HG02981 (cell line): ENCODE measurements around the gene CXCL11.
"Not testable (repeated sequence)": the region's sequence is repeated elsewhere in the genome, so short reads cannot be mapped to it uniquely, and the experiment has no call there.

ENCODE experiments used
- ATAC-seq: cut with Tn5 transposase; IDR thresholded peaks from one replicate; pipeline ENCODE4 v1.9.1; 2021; ENCODE audit warnings: mild to moderate bottlenecking, moderate library complexity; ENCODE audit not compliant: unreplicated experiment

CXCL11 gene

GRCh38 chr4:76035799-76036380 lies at the start of gene CXCL11:
CXCL11 (minus strand) TSS chr4:76036070; CDS start chr4:76035987, 83 bp downstream.
- no peak for ATAC-seq

DNA sequence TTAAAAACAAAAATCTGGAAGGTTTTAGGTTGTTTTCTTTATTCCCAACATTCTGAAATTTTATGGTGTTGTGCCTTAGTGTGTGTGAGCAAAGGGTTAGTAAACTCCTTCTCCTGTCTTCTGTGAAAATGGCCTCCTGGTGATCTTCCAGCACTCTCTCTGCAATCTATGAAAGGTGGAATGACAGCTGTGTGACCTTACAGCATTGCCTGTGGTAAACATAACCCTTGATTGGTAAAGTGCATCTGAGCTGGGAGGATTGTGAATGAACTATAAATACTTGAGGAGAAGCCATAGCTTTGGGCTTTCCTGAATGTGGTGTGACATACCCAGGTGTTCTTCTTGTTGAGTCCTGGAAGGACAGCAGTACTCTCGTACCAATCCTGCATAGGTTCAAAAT lies 48.7 kb upstream of the CXCL11 start:
- no peak for ATAC-seq

DNA sequence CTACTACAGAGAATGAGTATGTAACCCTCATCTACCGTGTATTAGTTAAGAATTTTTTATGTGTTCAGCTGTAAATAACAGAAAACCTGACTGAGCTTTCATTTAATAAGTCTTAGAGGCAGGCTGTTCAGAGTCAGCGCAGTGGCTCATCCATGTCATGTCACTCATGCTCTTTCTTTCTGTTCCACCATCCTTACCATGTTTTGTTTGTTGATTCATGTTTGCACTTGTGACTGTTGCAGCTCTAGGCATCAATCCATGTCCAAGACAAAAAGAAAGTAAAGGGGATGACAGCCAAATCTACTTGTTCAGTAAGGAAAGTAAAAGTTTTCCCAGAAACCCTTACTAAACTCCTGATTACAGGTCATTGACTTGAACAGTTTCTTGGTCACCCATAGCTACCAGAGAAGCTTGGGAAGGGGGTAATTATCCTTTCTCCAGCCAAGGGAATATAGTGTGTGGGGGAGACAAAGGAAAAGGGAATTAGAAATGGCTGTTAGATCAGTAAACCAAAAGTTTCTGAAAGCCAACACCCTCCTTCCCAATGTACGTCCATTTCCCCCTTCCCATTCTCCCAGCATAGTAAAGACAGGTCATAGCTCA lies 47.6 kb upstream of the CXCL11 start:
- no peak for ATAC-seq

DNA sequence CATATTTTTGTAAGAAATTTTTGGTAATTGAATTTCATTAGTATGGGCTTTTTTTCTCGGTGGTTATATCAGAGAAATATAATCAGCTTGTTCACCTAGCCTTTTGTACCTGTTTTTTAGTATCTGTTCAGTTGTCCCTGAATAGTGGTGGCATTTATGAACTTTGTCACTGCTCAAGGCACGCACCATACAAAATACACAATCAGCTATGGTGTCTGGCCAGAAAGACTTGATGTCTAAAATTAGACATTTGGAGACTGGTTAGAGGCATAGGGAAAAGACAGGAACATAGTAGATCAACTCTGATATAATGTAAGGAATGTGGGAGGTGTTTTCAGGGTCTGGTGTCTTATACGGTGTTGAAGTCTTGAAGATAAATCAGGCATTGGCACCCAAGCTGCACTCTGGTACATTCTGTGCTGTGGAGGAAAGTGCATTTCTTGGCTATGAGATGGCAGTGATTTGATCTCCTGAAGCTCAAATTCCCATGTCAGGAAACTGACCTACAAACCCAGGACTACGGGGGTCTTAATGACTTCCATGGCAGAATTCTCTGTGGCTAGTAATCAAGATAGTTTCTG lies 42.3 kb upstream of the CXCL11 start:
- no peak for ATAC-seq

GRCh38 chr4:76074993-76075600 lies 39.2 kb upstream of the CXCL11 start:
- no peak for ATAC-seq

DNA sequence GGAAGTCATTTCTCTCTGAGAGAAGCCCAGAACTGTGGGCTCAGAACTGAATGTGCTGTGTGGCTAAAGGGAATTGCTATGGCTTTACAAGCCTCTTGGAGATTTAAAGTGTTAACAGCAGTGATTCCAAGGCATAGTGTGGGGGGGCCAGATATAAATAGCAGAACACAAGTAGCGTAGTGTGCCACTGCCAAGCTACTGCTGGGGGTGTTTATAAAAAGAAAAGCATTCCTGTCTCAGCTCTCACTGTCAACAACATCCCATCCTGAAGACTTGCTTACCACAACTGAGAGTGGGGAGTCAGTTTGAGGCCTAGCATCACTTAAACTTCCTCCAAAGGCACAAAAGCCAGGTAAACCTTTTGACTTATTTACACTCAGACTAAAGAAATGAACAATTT lies 38.6 kb upstream of the CXCL11 start, which contains the start of gene ART3:
Gene ART3 (plus strand): TSS at position 242 of the 400 bp plus-strand sequence. CDS start 1,181 bp downstream, outside the sequence.
- ATAC-seq, result no peak

GRCh38 chr4:76072760-76073159 lies 36.9 kb upstream of the CXCL11 start:
- ATAC-seq, result no peak

GRCh38 chr4:76067652-76068286 lies 31.9 kb upstream of the CXCL11 start:
- peak; percentile 81 for ATAC-seq

- no peak for ATAC-seq
Measured at GRCh38 chr4:76066546-76066945, 30.7 kb upstream of the CXCL11 start.

GRCh38 chr4:76061982-76062381 lies 26.1 kb upstream of the CXCL11 start:
- peak; percentile 65 for ATAC-seq

DNA sequence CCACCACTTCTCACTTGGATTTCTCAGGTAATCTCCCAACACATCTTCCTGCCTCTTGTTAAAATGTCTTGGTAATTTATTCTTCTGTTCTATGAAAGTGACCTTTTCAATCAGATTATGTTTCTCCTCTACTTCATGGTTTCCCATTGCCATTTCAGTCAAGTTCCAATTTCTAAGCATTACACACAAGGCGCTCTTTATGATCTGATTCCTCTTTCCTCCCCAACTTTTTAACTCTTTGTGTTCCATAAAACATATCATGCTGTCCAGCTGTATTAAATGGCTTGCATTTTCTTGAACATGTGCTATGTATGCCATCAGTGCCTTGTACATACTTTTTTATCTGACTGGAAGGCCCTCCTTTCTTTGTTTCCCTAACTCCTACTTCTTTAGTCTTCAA lies 25.6 kb upstream of the CXCL11 start:
- ATAC-seq, result no peak

GRCh38 chr4:76060506-76060905 lies 24.6 kb upstream of the CXCL11 start:
- ATAC-seq, result no peak

GRCh38 chr4:76059750-76060149 lies 23.9 kb upstream of the CXCL11 start:
- ATAC-seq, result no peak

- no peak for ATAC-seq
Measured at GRCh38 chr4:76058888-76059426, 23.1 kb upstream of the CXCL11 start.

DNA sequence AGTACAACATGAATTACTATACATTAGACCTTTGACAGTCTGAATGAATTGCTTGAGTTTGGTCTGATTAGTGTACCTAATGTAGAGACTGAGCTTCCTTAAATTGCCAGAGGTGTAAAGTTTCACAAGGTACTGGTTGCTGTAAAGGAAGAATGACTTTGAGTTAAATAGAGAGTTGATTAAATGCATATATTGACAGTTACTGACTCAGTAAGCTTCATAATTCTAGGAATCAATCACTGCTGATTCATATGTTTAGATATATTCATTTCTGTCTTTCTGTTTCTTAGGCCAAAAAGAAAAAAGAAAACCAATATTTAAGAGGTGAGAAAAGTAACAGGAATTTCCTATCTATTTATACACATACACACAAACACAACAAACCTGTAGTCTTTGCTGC lies 22.4 kb upstream of the CXCL11 start:
- no peak for ATAC-seq

- no peak for ATAC-seq
Measured at GRCh38 chr4:76055421-76055820, 19.6 kb upstream of the CXCL11 start.

GRCh38 chr4:76055016-76055415 lies 19.1 kb upstream of the CXCL11 start:
- ATAC-seq, result peak; percentile 98

- ATAC-seq, result no peak
Measured at GRCh38 chr4:76053730-76054129, 17.9 kb upstream of the CXCL11 start.

DNA sequence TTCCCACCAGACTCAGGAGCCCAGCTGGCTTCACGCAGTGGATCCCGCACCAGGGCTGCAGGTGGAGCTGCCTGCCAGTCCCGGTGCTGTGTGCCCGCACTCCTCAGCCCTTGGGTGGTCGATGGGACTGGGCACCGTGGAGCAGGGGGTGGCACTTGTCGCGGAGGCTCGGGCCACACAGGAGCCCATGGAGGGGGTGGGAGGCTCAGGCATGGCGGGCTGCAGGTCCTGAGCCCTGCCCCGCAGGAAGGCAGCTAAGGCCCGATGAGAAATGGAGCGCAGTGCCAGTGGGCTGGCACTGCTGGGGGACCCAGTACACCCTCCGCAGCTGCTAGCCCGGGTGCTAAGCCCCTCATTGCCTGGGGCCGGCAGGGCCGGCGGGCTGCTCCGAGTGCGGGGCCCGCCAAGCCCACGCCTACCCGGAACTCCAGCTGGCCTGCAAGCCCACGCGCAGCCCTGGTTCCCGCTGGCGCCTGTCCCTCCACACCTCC lies 14.7 kb upstream of the CXCL11 start:
- not testable (repeated sequence) for ATAC-seq

DNA sequence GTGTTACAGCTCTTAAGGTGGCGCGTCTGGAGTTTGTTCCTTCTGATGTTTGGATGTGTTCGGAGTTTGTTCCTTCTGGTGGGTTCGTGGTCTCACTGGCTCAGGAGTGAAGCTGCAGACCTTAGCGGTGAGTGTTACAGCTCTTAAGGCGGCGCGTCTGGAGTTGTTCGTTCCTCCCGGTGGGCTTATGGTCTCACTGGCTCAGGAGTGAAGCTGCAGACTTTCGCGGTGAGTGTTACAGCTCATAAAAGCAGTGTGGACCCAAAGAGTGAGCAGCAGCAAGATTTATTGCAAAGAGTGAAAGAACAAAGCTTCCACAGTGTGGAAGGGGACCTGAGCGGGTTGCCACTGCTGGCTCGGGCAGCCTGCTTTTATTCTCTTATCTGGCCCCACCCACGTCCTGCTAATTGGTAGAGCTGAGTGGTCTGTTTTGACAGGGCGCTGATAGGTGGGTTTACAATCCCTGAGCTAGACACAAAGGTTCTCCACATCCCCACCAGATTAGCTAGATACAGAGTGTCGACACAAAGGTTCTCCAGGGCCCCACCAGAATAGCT lies 14.1 kb upstream of the CXCL11 start:
- ATAC-seq, result not testable (repeated sequence)

GRCh38 chr4:76044686-76045085 lies 8.8 kb upstream of the CXCL11 start:
- not testable (repeated sequence) for ATAC-seq
